ENCODE results near the gene SMARCA2. TPM values are rescaled to one million over a fixed set of nuclear protein-coding genes. Genes with fewer than 3 reads are reported as not detected.

Gene SMARCA2
- 34.4 and 55.3 TPM in 2 replicates for total RNA-seq (2014; rRNA removed; shearing (Covaris generic))

- DNase-seq (ENCODE audit: low spot score): peak; percentile 92
Measured at GRCh38 chr9:2014696-2015580, at the start of gene SMARCA2. Gene SMARCA2, plus strand, starts transcription at chr9:2015347. Its CDS starts 13,676 bp downstream, at chr9:2029023.

GRCh38 chr9:1966725-1967366, 48.3 kb upstream of the SMARCA2 start:
- no peak for DNase-seq (ENCODE audit: low spot score)

- no peak for DNase-seq (ENCODE audit: low spot score)
Measured at GRCh38 chr9:1969160-1969559, 46.0 kb upstream of the SMARCA2 start.

GRCh38 chr9:1969898-1970297, 45.2 kb upstream of the SMARCA2 start:
- no peak for DNase-seq (ENCODE audit: low spot score)

GRCh38 chr9:1972672-1973071, 42.5 kb upstream of the SMARCA2 start:
- DNase-seq (ENCODE audit: low spot score): no peak

- no peak for DNase-seq (ENCODE audit: low spot score)
Measured at GRCh38 chr9:1977026-1977425, 38.1 kb upstream of the SMARCA2 start.

GRCh38 chr9:1978941-1979340, 36.2 kb upstream of the SMARCA2 start:
- DNase-seq (ENCODE audit: low spot score): no peak

- peak; percentile 28 for DNase-seq (ENCODE audit: low spot score)
Measured at GRCh38 chr9:1979741-1980367, 35.3 kb upstream of the SMARCA2 start.

GRCh38 chr9:1980387-1980786, 34.8 kb upstream of the SMARCA2 start:
- DNase-seq (ENCODE audit: low spot score): no peak

GRCh38 chr9:1982074-1982473, 33.1 kb upstream of the SMARCA2 start:
- DNase-seq (ENCODE audit: low spot score): no peak

GRCh38 chr9:1986341-1986740, 28.8 kb upstream of the SMARCA2 start:
- no peak for DNase-seq (ENCODE audit: low spot score)

GRCh38 chr9:1989500-1989899, 25.6 kb upstream of the SMARCA2 start:
- DNase-seq (ENCODE audit: low spot score): no peak

- DNase-seq (ENCODE audit: low spot score): no peak
Measured at GRCh38 chr9:1994180-1994579, 21.0 kb upstream of the SMARCA2 start.

- no peak for DNase-seq (ENCODE audit: low spot score)
Measured at GRCh38 chr9:1995084-1995483, 20.1 kb upstream of the SMARCA2 start.

GRCh38 chr9:1996156-1996555, 19.0 kb upstream of the SMARCA2 start:
- DNase-seq (ENCODE audit: low spot score): no peak

- DNase-seq (ENCODE audit: low spot score): no peak
Measured at GRCh38 chr9:1997646-1998045, 17.5 kb upstream of the SMARCA2 start.

- DNase-seq (ENCODE audit: low spot score): no peak
Measured at GRCh38 chr9:1998111-1998510, 17.0 kb upstream of the SMARCA2 start.

- DNase-seq (ENCODE audit: low spot score): no peak
Measured at GRCh38 chr9:2000314-2000713, 14.8 kb upstream of the SMARCA2 start.

GRCh38 chr9:2008372-2008771, 6.8 kb upstream of the SMARCA2 start:
- no peak for DNase-seq (ENCODE audit: low spot score)

GRCh38 chr9:2012347-2012746, 2.8 kb upstream of the SMARCA2 start:
- DNase-seq (ENCODE audit: low spot score): no peak

- DNase-seq (ENCODE audit: low spot score): no peak
Measured at GRCh38 chr9:2013743-2014475, 1.2 kb upstream of the SMARCA2 start.

Data from A172 (cell line).